GM12878 (cell line): ENCODE results near the gene THRA. TPM values are rescaled to one million over a fixed set of nuclear protein-coding genes. Genes with fewer than 3 reads are reported as not detected.

ENCODE experiments used
- ATAC-seq: fragments of 200-7000 bp; cut with Tn5 transposase; 3 replicates; pipeline ENCODE4 v1.9.1; 2020; ENCODE audit warnings: mild to moderate bottlenecking, moderate library complexity
- BruUV-seq: library from RNA; stranded (reverse); fragments of 400-500 nt; replicated peaks from 2 replicates; lab custom pipeline; 2021; lab: Mats Ljungman, UMichigan
- CTCF ChIA-PET: fragments of 300-600 bp; sonication (Branson Sonifier 250); formaldehyde crosslinking; extraction: SDS; loops from one replicate; lab custom pipeline; 2021; ENCODE audit warnings: inconsistent platforms; lab: Yijun Ruan, JAX
- POLR2A ChIA-PET: fragments of 350-600 bp; formaldehyde crosslinking; extraction: SDS; loops from one replicate; lab custom pipeline; 2021; ENCODE audit warnings: inconsistent platforms; lab: Charles Lee
- RAD21 ChIA-PET: fragments of 300-600 bp; sonication (Branson Sonifier 250); formaldehyde crosslinking; loops from one replicate; lab custom pipeline; 2023; ENCODE audit warnings: antibody characterized with exemption; ENCODE audit not compliant: unreplicated experiment; lab: Charles Lee
- SMC1A ChIA-PET: fragments of 300-600 bp; sonication (Branson Sonifier 250); formaldehyde crosslinking; loops from one replicate; lab custom pipeline; 2023; ENCODE audit not compliant: unreplicated experiment, uncharacterized antibody; lab: Charles Lee
- DNase-seq: peaks from one replicate; pipeline ENCODE4 v3.0.0-alpha.2; 2011; ENCODE audit warnings: low read depth, low spot score
- FAIRE-seq: peaks from 3 replicates; lab custom pipeline; 2011; peaks lifted over from hg19 to GRCh38; lab: Jason Lieb, UNC
- H2AFZ ChIP-seq: 2 replicates; pipeline ENCODE4 v1.6.0; 2011; ENCODE audit warnings: low read depth, low read length, control low read depth; ENCODE audit not compliant: control insufficient read depth
- H3K27ac ChIP-seq: 2 replicates; pipeline ENCODE4 v1.5.1; 2011; ENCODE audit warnings: control low read depth; ENCODE audit not compliant: control insufficient read depth, insufficient read depth
- H3K27me3 ChIP-seq, 2 experiments: replicated peaks in 1 of 2; 2 replicates each; pipeline versions ENCODE4 v1.6.0 to v1.6.1; 2011; ENCODE audit warnings: low read length in 1 of 2; ENCODE audit not compliant: control insufficient read depth in 2 of 2, insufficient read depth in 2 of 2
- H3K36me3 ChIP-seq, 2 experiments: 2 replicates each; pipeline ENCODE4 v1.5.1; 2011; ENCODE audit warnings: low read length in 1 of 2; ENCODE audit not compliant: control insufficient read depth in 2 of 2, insufficient read depth in 2 of 2
- H3K4me1 ChIP-seq: 2 replicates; pipeline ENCODE4 v1.6.1; 2011; ENCODE audit warnings: mild to moderate bottlenecking, low read length, moderate library complexity, mixed read lengths; ENCODE audit not compliant: control insufficient read depth, insufficient read depth
- H3K4me2 ChIP-seq: 2 replicates; pipeline ENCODE4 v1.6.0; 2011; ENCODE audit warnings: control low read depth; ENCODE audit not compliant: control insufficient read depth, insufficient read depth
- H3K4me3 ChIP-seq: fragments of 200-600 bp; sonication (generic); 2 replicates; pipeline ENCODE4 v1.5.1; 2016
- H3K79me2 ChIP-seq: 2 replicates; pipeline ENCODE4 v1.6.0; 2011; ENCODE audit warnings: low read length; ENCODE audit not compliant: control insufficient read depth, insufficient read depth
- H3K9ac ChIP-seq: 2 replicates; pipeline ENCODE4 v1.8.0; 2011; ENCODE audit warnings: low read length, control low read depth, mixed read lengths; ENCODE audit not compliant: control insufficient read depth, insufficient read depth
- H3K9me3 ChIP-seq: replicated peaks from 3 replicates; pipeline ENCODE4 v1.5.1; 2011; ENCODE audit warnings: mild to moderate bottlenecking, low read length; ENCODE audit not compliant: control insufficient read depth, insufficient read depth
- H4K20me1 ChIP-seq: 2 replicates; pipeline ENCODE4 v1.6.0; 2011; ENCODE audit not compliant: control insufficient read depth, insufficient read depth
- EZH2 ChIP-seq: IDR thresholded peaks from 2 replicates; pipeline ENCODE4 v1.6.1; 2012; ENCODE audit warnings: low read depth, mild to moderate bottlenecking, control low read depth, inconsistent platforms, low read length, borderline replicate concordance; ENCODE audit not compliant: control insufficient read depth
- KLF5 ChIP-seq: fragments of 450-650 bp; IDR thresholded peaks from 2 replicates; pipeline ENCODE4 v1.6.1; 2014; ENCODE audit warnings: mild to moderate bottlenecking; ENCODE audit not compliant: partially characterized antibody
- MTA3 ChIP-seq: IDR thresholded peaks from 2 replicates; pipeline ENCODE4 v1.6.1; 2012; ENCODE audit warnings: low read length, inconsistent platforms, borderline replicate concordance
- MYB ChIP-seq: fragments of 150-350 bp; IDR thresholded peaks from 2 replicates; pipeline ENCODE4 v1.6.1; 2014; ENCODE audit warnings: mild to moderate bottlenecking, low read depth, low read length, borderline replicate concordance
- NR2C2 ChIP-seq: IDR thresholded peaks from 2 replicates; pipeline ENCODE4 v1.6.1; 2011; ENCODE audit warnings: borderline replicate concordance, low read depth; ENCODE audit not compliant: control insufficient read depth, insufficient read length
- POLR2AphosphoS2 ChIP-seq: IDR thresholded peaks from 2 replicates; pipeline ENCODE4 v1.6.1; 2011; ENCODE audit warnings: low read depth, mild to moderate bottlenecking, low read length, improper control_type of control experiment, moderate library complexity
- SUPT20H ChIP-seq: IDR thresholded peaks from 2 replicates; pipeline ENCODE4 v1.6.1; 2011; ENCODE audit warnings: low read depth, mild to moderate bottlenecking, low read length, moderate library complexity, borderline replicate concordance; ENCODE audit not compliant: control insufficient read depth
- TARDBP ChIP-seq: IDR thresholded peaks from 2 replicates; pipeline ENCODE4 v1.6.1; 2016; ENCODE audit warnings: borderline replicate concordance
- ZNF274 ChIP-seq: IDR thresholded peaks from one replicate; pipeline ENCODE4 v1.8.0; 2011; ENCODE audit not compliant: insufficient read length, insufficient read depth
- WGBS: methylation state at CpG from one replicate; pipeline ENCODE4 v1.1.6; 2016; ENCODE audit warnings: low lambda C conversion rate; ENCODE audit not compliant: insufficient replicate concordance, insufficient coverage; ENCODE audit errors: missing lambda C conversion rate; 5-methylcytosine and 5-hydroxymethylcytosine counted together
- in situ Hi-C: fragments of 300-500 bp; cut with MboI; formaldehyde crosslinking; loops from 9 replicates; pipeline ENCODE4 v1.14.3; 2018; ENCODE audit warnings: mixed read lengths
- intact Hi-C: fragments of 100-400 bp; cut with micrococcal nuclease; formaldehyde crosslinking; loops from one replicate; pipeline ENCODE4 v1.14.2; 2022; ENCODE audit not compliant: unreplicated experiment
- polyA plus RNA-seq, 11 experiments: library from polyadenylated mRNA; depleted of rRNA in 4 of 11; unstranded in 6 of 11; stranded (reverse) in 5 of 11; fragments of >200 nt; fragmentation: Nextera tagmentation in 4 of 11; fragmentation: Illumina TruSeq in 1 of 11; extraction: Ambion mirVana in 4 of 11; extraction: Trizol in 1 of 11; gene quantifications; 1 replicate in 1 of 11; 2 replicates in 10 of 11; pipeline versions ENCODE4 v1.2.1 to v1.2.3, GENCODE V29; 2011 to 2016; ENCODE audit warnings: inconsistent platforms in 2 of 11, missing spikeins in 2 of 11, low read depth in 1 of 11
- total RNA-seq, 4 experiments: library from RNA; depleted of rRNA in 3 of 4; stranded (reverse); fragments of >200 nt in 3 of 4; fragmentation: Illumina TruSeq in 1 of 4; extraction: Trizol in 1 of 4; gene quantifications; 2 replicates each; pipeline versions ENCODE4 v1.2.1 to v1.2.3, GENCODE V29; 2013 to 2021
- TF ChIP-seq, protein P1 (sequence below): IDR thresholded peaks from 2 replicates; pipeline ENCODE4 v1.6.1; 2011; ENCODE audit warnings: mild to moderate bottlenecking, low read depth, low read length, moderate library complexity; ENCODE audit not compliant: insufficient replicate concordance
- TF ChIP-seq, protein P2 (sequence below): fragments of 450-650 bp; IDR thresholded peaks from 2 replicates; pipeline ENCODE4 v1.6.1; 2016; ENCODE audit warnings: mild to moderate bottlenecking
- TF ChIP-seq, protein P3 (sequence below): fragments of 450-650 bp; formaldehyde crosslinking; IDR thresholded peaks from 2 replicates; pipeline ENCODE4 v1.4.0; 2020; ENCODE audit warnings: mild to moderate bottlenecking, moderate library complexity

The THRA gene
- total and polyA plus RNA-seq, 10 of the 15 experiments (the other 5 are each of a cell fraction or from before 2014, with no cell fraction given): 0.03 to 2.0 (median 0.64) TPM

DNA sequence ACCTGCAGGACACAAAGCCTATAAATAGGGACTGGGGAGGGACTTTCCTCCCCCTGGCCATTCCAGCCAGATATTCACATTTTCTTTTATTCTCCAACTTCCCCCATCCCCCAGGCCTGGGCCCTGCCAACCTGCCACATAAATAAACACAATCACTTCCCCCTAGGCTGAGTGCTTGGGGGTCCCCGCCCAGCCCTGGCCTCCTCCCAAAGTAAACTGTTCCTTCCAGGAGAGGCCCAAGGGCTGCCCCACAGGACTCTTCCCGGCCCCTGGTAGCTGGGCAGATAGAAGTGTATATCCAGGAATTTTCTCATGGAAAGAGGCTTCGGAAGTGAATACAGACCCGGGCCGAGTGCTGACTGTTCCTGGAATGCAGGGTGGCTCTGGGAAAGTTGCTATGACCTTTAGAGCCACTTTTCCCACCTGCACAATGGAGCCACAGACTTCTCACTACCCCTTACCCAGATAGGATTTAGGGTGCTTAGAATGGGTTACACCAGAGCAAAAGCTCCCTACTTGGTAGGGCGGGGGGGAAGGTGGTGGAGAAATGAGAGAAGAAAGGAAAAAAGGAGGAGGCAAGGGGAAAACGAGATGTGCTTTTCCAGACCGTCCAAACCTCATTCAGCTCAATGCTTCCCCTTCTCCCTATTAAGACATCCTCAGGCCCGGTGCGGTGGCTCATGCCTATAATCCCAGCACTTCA is 39.0 kb upstream of the THRA start:
- ChIA-PET SMC1A (no interaction called here), CTCF (interaction anchor here (1.5 kb wide), 1 partner anchor 52 kb away, joined by 4 read pairs; no protein-coding TSS in a partner anchor), POLR2A (no interaction called here), RAD21 (no interaction called here)
- Histone ChIP-seq H3K79me2 (no peaks in the 10 kb centered on the region), H3K9ac (no peak overlapping the region), H3K4me3 (no peak overlapping the region), H3K4me1 (no peaks in the 10 kb centered on the region), H3K36me3 (peaks cover 12 to 19% of the 10 kb centered on the region in 2 experiments; a peak in 3 of 4 replicates), H4K20me1 (no peaks in the 10 kb centered on the region), H3K27ac (no peak overlapping the region), H3K27me3 (no peaks in the 10 kb centered on the region), H3K4me2 (no peak overlapping the region), H3K9me3 (no peaks in the 10 kb centered on the region), H2AFZ (no peak overlapping the region)
- 79% methylated on average over 10 of the region's 10 CpGs for WGBS
- no peak for TF ChIP-seq EZH2
- TF ChIP-seq ZNF274: no peak
- no peak for TF ChIP-seq TARDBP
- TF ChIP-seq POLR2AphosphoS2: no peak
- TF ChIP-seq, protein P1, sequence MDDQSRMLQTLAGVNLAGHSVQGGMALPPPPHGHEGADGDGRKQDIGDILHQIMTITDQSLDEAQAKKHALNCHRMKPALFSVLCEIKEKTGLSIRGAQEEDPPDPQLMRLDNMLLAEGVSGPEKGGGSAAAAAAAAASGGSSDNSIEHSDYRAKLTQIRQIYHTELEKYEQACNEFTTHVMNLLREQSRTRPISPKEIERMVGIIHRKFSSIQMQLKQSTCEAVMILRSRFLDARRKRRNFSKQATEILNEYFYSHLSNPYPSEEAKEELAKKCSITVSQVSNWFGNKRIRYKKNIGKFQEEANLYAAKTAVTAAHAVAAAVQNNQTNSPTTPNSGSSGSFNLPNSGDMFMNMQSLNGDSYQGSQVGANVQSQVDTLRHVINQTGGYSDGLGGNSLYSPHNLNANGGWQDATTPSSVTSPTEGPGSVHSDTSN: no peak
- TF ChIP-seq, protein P2, sequence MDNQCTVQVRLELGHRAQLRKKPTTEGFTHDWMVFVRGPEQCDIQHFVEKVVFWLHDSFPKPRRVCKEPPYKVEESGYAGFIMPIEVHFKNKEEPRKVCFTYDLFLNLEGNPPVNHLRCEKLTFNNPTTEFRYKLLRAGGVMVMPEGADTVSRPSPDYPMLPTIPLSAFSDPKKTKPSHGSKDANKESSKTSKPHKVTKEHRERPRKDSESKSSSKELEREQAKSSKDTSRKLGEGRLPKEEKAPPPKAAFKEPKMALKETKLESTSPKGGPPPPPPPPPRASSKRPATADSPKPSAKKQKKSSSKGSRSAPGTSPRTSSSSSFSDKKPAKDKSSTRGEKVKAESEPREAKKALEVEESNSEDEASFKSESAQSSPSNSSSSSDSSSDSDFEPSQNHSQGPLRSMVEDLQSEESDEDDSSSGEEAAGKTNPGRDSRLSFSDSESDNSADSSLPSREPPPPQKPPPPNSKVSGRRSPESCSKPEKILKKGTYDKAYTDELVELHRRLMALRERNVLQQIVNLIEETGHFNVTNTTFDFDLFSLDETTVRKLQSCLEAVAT: no peak
- no peak for TF ChIP-seq KLF5
- TF ChIP-seq, protein P3, sequence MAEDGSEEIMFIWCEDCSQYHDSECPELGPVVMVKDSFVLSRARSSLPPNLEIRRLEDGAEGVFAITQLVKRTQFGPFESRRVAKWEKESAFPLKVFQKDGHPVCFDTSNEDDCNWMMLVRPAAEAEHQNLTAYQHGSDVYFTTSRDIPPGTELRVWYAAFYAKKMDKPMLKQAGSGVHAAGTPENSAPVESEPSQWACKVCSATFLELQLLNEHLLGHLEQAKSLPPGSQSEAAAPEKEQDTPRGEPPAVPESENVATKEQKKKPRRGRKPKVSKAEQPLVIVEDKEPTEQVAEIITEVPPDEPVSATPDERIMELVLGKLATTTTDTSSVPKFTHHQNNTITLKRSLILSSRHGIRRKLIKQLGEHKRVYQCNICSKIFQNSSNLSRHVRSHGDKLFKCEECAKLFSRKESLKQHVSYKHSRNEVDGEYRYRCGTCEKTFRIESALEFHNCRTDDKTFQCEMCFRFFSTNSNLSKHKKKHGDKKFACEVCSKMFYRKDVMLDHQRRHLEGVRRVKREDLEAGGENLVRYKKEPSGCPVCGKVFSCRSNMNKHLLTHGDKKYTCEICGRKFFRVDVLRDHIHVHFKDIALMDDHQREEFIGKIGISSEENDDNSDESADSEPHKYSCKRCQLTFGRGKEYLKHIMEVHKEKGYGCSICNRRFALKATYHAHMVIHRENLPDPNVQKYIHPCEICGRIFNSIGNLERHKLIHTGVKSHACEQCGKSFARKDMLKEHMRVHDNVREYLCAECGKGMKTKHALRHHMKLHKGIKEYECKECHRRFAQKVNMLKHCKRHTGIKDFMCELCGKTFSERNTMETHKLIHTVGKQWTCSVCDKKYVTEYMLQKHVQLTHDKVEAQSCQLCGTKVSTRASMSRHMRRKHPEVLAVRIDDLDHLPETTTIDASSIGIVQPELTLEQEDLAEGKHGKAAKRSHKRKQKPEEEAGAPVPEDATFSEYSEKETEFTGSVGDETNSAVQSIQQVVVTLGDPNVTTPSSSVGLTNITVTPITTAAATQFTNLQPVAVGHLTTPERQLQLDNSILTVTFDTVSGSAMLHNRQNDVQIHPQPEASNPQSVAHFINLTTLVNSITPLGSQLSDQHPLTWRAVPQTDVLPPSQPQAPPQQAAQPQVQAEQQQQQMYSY (CRISPR knock-in tag): no peak
- no peak for TF ChIP-seq MTA3
- no peak for TF ChIP-seq MYB
- TF ChIP-seq SUPT20H: no peak
- no peak for TF ChIP-seq NR2C2
- in situ Hi-C loops (loop anchor here (25.0 kb wide), 1 partner anchor 264 kb away; the partner anchor contains the start of gene CDC6), intact Hi-C loops (no loop called here)
- no TSS peak for BruUV-seq
- no peak for FAIRE-seq
- no peak for DNase-seq
- no peak for ATAC-seq
